Astrocyte of the cerebellum (primary cell): ENCODE measurements around the gene TEX48.

Experiments
- DNase-seq: peaks from one replicate; pipeline ENCODE4 v3.0.0-alpha.2; 2011; ENCODE audit warnings: low read depth
- H3K4me3 ChIP-seq: 2 replicates; pipeline ENCODE4 v1.5.1; 2011; ENCODE audit warnings: mild to moderate bottlenecking, low read depth, low read length, moderate library complexity
- CTCF ChIP-seq: IDR thresholded peaks from 2 replicates; pipeline ENCODE4 v1.5.1; 2012; ENCODE audit warnings: low read length, low read depth, moderate library complexity, mild to moderate bottlenecking; ENCODE audit errors: missing control alignments
- in situ Hi-C: cut with HindIII; loops from 2 replicates; pipeline ENCODE4 v1.10.0; 2017; ENCODE audit warnings: low sequenced_read_pairs

The TEX48 gene

GRCh38 chr9:114681594-114682332 is at the start of gene TEX48:
TEX48 (minus strand) TSS chr9:114682192; CDS start chr9:114671723, 10,469 bp downstream.
- H3K4me3 ChIP-seq = no peak within 1 kb of the TSS
- peak; percentile 47 for DNase-seq
- peak; percentile 80 for TF ChIP-seq CTCF
- in situ Hi-C loops = no loop called here

GRCh38 chr9:114731701-114732100 is 49.7 kb upstream of the TEX48 start:
- no peak overlapping the region for H3K4me3 ChIP-seq
- no peak for TF ChIP-seq CTCF
- in situ Hi-C loops = no loop called here
- no peak for DNase-seq

GRCh38 chr9:114729706-114730105 is 47.7 kb upstream of the TEX48 start:
- no peak for TF ChIP-seq CTCF
- in situ Hi-C loops = no loop called here
- no peak for DNase-seq
- H3K4me3 ChIP-seq = no peak overlapping the region

GRCh38 chr9:114725930-114726329 is 43.9 kb upstream of the TEX48 start:
- no peak overlapping the region for H3K4me3 ChIP-seq
- DNase-seq = no peak
- TF ChIP-seq CTCF = no peak
- in situ Hi-C loops = no loop called here

- no peak for TF ChIP-seq CTCF
- no peak for DNase-seq
- in situ Hi-C loops = loop anchor here (5.0 kb wide), 1 partner anchor 278 kb away; no protein-coding TSS in a partner anchor
- no peak overlapping the region for H3K4me3 ChIP-seq
Measured at GRCh38 chr9:114724744-114725143, 42.8 kb upstream of the TEX48 start.

- in situ Hi-C loops = loop anchor here (5.0 kb wide), 1 partner anchor 278 kb away; no protein-coding TSS in a partner anchor
- no peak overlapping the region for H3K4me3 ChIP-seq
- TF ChIP-seq CTCF = no peak
- DNase-seq = no peak
Measured at GRCh38 chr9:114723931-114724330, 41.9 kb upstream of the TEX48 start.
